Measurements from ENCODE around the gene FBXO22.
"Not testable (repeated sequence)": the region's sequence is repeated elsewhere in the genome, so short reads cannot be mapped to it uniquely, and the experiment has no call there.

FBXO22 gene

GRCh38 chr15:75981149-75981815 is 77.6 kb downstream of the FBXO22 start:
- no peak for DNase-seq (ENCODE audit: low read depth, low spot score)

- no peak for DNase-seq (ENCODE audit: low read depth, low spot score)
These were observed 78.8 kb downstream of the FBXO22 start for GRCh38 chr15:75982468-75982867.

- not testable (repeated sequence) for DNase-seq (ENCODE audit: low read depth, low spot score)
These were observed 81.0 kb downstream of the FBXO22 start for GRCh38 chr15:75984706-75985105.

- no peak for DNase-seq (ENCODE audit: low read depth, low spot score)
These were observed 82.3 kb downstream of the FBXO22 start for GRCh38 chr15:75985971-75986370.

- DNase-seq (ENCODE audit: low read depth, low spot score): no peak
These were observed 85.4 kb downstream of the FBXO22 start for GRCh38 chr15:75989045-75989444.

- DNase-seq (ENCODE audit: low read depth, low spot score): no peak
These were observed 86.2 kb downstream of the FBXO22 start for GRCh38 chr15:75989875-75990274.
